K562 (cell line): Measurements from ENCODE around the gene METTL14. TPM values are rescaled to one million over a fixed set of nuclear protein-coding genes. Genes with fewer than 3 reads are reported as not detected.

Experiments used
- BCL6 ChIP-seq: fragments of 250-450 bp; sonication (Bioruptor Pico); IDR thresholded peaks from 2 replicates; pipeline ENCODE4 v1.4.0; 2020
- BRD9 ChIP-seq: fragments of 450-650 bp; IDR thresholded peaks from 2 replicates; pipeline ENCODE4 v1.6.1; 2018; ENCODE audit warnings: low read depth; ENCODE audit not compliant: partially characterized antibody
- ETV6 ChIP-seq, 3 experiments: fragments of 150-350 bp in 1 of 3; sonication (generic) in 1 of 3; formaldehyde crosslinking in 1 of 3; IDR thresholded peaks; 2 replicates each; pipeline versions ENCODE4 v1.6.1 to v1.8.0; 2014 to 2022; ENCODE audit warnings: borderline replicate concordance in 2 of 3, low read depth in 2 of 3, antibody characterized with exemption in 1 of 3, low read length in 1 of 3, mild to moderate bottlenecking in 1 of 3, missing genetic modification reagents in 1 of 3
- FIP1L1 ChIP-seq: fragments of 200-400 bp; formaldehyde crosslinking; IDR thresholded peaks from 2 replicates; pipeline ENCODE4 v1.6.1; 2018; ENCODE audit warnings: mild to moderate bottlenecking, low read depth, low read length; ENCODE audit not compliant: poor library complexity, severe bottlenecking
- GABPA ChIP-seq: fragments of 200-800 bp; sonication (Bioruptor generic); conservative IDR thresholded peaks from 2 replicates; pipeline ENCODE4 v1.6.1; 2016; ENCODE audit warnings: low read depth, missing genetic modification characterization, missing compliant biosample characterization
- HDAC1 ChIP-seq, 2 experiments: fragments of 450-650 bp; IDR thresholded peaks; 2 replicates each; pipeline ENCODE4 v1.6.1; 2016 to 2017; ENCODE audit warnings: inconsistent platforms in 1 of 2, mild to moderate bottlenecking in 1 of 2, moderate library complexity in 1 of 2
- HIVEP1 ChIP-seq: fragments of 250-450 bp; sonication (Bioruptor Pico); IDR thresholded peaks from 2 replicates; pipeline ENCODE4 v1.4.0; 2020; ENCODE audit warnings: mild to moderate bottlenecking
- HMG20B ChIP-seq: fragments of 250-450 bp; sonication (Bioruptor Pico); IDR thresholded peaks from 2 replicates; pipeline ENCODE4 v1.5.0; 2021; ENCODE audit warnings: mild to moderate bottlenecking
- HNRNPH1 ChIP-seq: fragments of 200-400 bp; formaldehyde crosslinking; optimal IDR thresholded peaks from 2 replicates; pipeline ENCODE3; 2017; ENCODE audit warnings: low read depth, mild to moderate bottlenecking, low read length, moderate library complexity
- ILF3 ChIP-seq: fragments of 450-650 bp; IDR thresholded peaks from 2 replicates; pipeline ENCODE4 v1.6.1; 2018; ENCODE audit warnings: antibody characterized with exemption, mild to moderate bottlenecking, moderate library complexity, borderline replicate concordance
- IRF2 ChIP-seq: sonication (generic); formaldehyde crosslinking; IDR thresholded peaks from 2 replicates; pipeline ENCODE4 v1.8.1; 2022; ENCODE audit warnings: mild to moderate bottlenecking, missing genetic modification reagents
- MAFF ChIP-seq: IDR thresholded peaks from 2 replicates; pipeline ENCODE4 v1.6.1; 2012; ENCODE audit warnings: low read length, improper control_type of control experiment
- MECOM ChIP-seq: fragments of 250-450 bp; sonication (Bioruptor Pico); IDR thresholded peaks from 2 replicates; pipeline ENCODE4 v1.8.0; 2022; ENCODE audit warnings: inconsistent platforms
- NFXL1 ChIP-seq: fragments of 450-650 bp; formaldehyde crosslinking; IDR thresholded peaks from 2 replicates; pipeline ENCODE4 v1.4.0; 2021; ENCODE audit warnings: mild to moderate bottlenecking
- NR4A1 ChIP-seq, 2 experiments: fragments of 250-450 bp in 1 of 2; fragments of 450-650 bp in 1 of 2; sonication (Bioruptor Pico) in 1 of 2; IDR thresholded peaks; 2 replicates each; pipeline versions ENCODE4 v1.4.0 to v1.6.1; 2016 to 2020; ENCODE audit warnings: mild to moderate bottlenecking in 2 of 2, missing compliant biosample characterization in 1 of 2, missing genetic modification characterization in 1 of 2, moderate library complexity in 1 of 2
- SNAPC5 ChIP-seq: fragments of 250-450 bp; sonication (Bioruptor Pico); IDR thresholded peaks from 2 replicates; pipeline ENCODE4 v1.8.0; 2021; ENCODE audit warnings: moderate library complexity, mild to moderate bottlenecking, inconsistent platforms
- TCF7 ChIP-seq: sonication (generic); IDR thresholded peaks from 2 replicates; pipeline ENCODE4 v1.6.1; 2016; ENCODE audit warnings: antibody characterized with exemption, borderline replicate concordance
- THAP7 ChIP-seq: fragments of 250-450 bp; sonication (Bioruptor Pico); IDR thresholded peaks from 2 replicates; pipeline ENCODE4 v1.5.0; 2021
- ZNF431 ChIP-seq: sonication (generic); formaldehyde crosslinking; IDR thresholded peaks from 2 replicates; pipeline ENCODE4 v1.8.0; 2022; ENCODE audit warnings: mild to moderate bottlenecking, missing genetic modification reagents
- polyA plus RNA-seq, 8 experiments: library from polyadenylated mRNA; depleted of rRNA in 4 of 8; stranded (reverse) in 5 of 8; unstranded in 3 of 8; fragments of >200 nt; fragmentation: Nextera tagmentation in 2 of 8; fragmentation: Illumina TruSeq in 1 of 8; extraction: Ambion mirVana in 2 of 8; extraction: Trizol in 1 of 8; gene quantifications; 2 replicates each; pipeline versions ENCODE4 v1.2.1 to v1.2.3, GENCODE V29; 2011 to 2014; ENCODE audit warnings: inconsistent platforms in 1 of 8, missing spikeins in 1 of 8
- total RNA-seq, 7 experiments: library from RNA; depleted of rRNA in 6 of 7; stranded (reverse); fragments of >200 nt in 6 of 7; fragmentation: Illumina TruSeq in 2 of 7; extraction: Trizol in 2 of 7; gene quantifications; 2 replicates each; pipeline versions ENCODE4 v1.2.1 to v1.2.3, GENCODE V29; 2011 to 2021; ENCODE audit warnings: low replicate concordance in 1 of 7
- TF ChIP-seq, protein P1 (sequence below): fragments of 450-650 bp; IDR thresholded peaks from 2 replicates; pipeline ENCODE4 v1.7.1; 2018; ENCODE audit warnings: mild to moderate bottlenecking, low read depth; ENCODE audit not compliant: partially characterized antibody
- TF ChIP-seq, protein P2 (sequence below), 2 experiments: fragments of 450-650 bp in 1 of 2; sonication (generic) in 1 of 2; formaldehyde crosslinking; conservative IDR thresholded peaks; 2 replicates each; pipeline versions ENCODE4 v1.4.0 to v1.8.1; 2020 to 2022; ENCODE audit warnings: mild to moderate bottlenecking in 1 of 2, missing genetic modification reagents in 1 of 2
- TF ChIP-seq, protein P3 (sequence below): fragments of 450-650 bp; IDR thresholded peaks from 2 replicates; pipeline ENCODE4 v1.6.1; 2017; ENCODE audit warnings: mild to moderate bottlenecking, moderate library complexity

Gene METTL14
- total and polyA plus RNA-seq, 9 of the 15 experiments (the other 6 are each of a cell fraction or from before 2014, with no cell fraction given): 16.7 to 42.4 (median 27.7) TPM

DNA sequence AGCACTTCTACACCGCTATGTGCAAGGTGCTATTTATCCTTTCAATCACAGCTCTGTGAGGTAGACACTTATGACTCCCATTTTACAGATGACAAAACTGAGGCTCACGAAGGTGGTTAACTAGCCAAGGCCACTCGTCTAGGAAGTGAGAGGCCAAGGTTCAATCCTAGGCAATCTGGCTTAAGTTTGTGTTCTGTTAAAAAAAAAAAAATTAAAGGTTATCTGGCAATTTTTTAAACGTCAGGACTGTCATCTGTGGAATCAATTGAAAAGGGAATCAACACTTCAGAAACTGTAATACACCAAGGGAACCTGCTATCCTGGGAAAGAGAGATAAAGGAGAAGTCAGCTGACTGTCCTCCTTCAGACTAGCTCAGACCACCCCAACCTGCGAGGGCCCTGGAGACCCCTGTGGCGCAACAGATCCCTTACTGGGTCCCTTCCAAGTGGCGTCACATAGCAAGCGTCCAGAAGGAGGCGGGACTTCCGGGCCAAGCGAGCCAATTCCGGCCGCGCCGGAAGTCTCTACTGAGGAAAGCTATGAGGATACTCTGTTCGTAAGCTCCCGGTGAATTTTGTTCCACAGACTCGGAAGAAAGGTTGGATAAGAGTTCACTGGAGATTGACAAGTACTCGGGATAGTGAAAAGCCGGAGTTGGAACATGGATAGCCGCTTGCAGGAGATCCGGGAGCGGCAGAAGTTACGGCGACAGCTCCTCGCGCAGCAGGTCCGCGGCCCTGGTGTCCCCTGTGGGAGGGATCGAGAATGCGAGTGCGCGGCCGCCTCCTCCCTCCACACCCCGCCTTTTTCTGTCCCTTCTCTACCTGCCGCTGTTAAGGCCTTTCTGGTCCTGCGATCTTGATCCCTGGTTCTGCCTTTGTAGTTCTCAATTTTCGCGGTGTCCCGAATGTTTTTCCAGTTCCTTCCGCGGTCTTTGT is at the start of gene METTL14 (continued):
- TF ChIP-seq, protein P1, sequence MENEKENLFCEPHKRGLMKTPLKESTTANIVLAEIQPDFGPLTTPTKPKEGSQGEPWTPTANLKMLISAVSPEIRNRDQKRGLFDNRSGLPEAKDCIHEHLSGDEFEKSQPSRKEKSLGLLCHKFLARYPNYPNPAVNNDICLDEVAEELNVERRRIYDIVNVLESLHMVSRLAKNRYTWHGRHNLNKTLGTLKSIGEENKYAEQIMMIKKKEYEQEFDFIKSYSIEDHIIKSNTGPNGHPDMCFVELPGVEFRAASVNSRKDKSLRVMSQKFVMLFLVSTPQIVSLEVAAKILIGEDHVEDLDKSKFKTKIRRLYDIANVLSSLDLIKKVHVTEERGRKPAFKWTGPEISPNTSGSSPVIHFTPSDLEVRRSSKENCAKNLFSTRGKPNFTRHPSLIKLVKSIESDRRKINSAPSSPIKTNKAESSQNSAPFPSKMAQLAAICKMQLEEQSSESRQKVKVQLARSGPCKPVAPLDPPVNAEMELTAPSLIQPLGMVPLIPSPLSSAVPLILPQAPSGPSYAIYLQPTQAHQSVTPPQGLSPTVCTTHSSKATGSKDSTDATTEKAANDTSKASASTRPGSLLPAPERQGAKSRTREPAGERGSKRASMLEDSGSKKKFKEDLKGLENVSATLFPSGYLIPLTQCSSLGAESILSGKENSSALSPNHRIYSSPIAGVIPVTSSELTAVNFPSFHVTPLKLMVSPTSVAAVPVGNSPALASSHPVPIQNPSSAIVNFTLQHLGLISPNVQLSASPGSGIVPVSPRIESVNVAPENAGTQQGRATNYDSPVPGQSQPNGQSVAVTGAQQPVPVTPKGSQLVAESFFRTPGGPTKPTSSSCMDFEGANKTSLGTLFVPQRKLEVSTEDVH: peak; percentile 88
- TF ChIP-seq, protein P2, sequence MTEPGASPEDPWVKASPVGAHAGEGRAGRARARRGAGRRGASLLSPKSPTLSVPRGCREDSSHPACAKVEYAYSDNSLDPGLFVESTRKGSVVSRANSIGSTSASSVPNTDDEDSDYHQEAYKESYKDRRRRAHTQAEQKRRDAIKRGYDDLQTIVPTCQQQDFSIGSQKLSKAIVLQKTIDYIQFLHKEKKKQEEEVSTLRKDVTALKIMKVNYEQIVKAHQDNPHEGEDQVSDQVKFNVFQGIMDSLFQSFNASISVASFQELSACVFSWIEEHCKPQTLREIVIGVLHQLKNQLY (CRISPR knock-in tag; conservative IDR thresholded peaks at IDR 0.05): no peak
- TF ChIP-seq SNAPC5 (CRISPR knock-in tag): no peak
- no peak for TF ChIP-seq ILF3
- no peak for TF ChIP-seq HNRNPH1
- TF ChIP-seq MECOM: no peak
- no peak for TF ChIP-seq ETV6 (IDR thresholded peaks at IDR 0.05; ENCODE audit: borderline replicate concordance in 1 of 2, low read depth in 2 of 2, low read length in 1 of 2)
- no peak for TF ChIP-seq ETV6 (CRISPR knock-in tag; IDR thresholded peaks at IDR 0.05; ENCODE audit: borderline replicate concordance)
- TF ChIP-seq NFXL1 (CRISPR knock-in tag): no peak
- no peak for TF ChIP-seq TCF7
- no peak for TF ChIP-seq HMG20B (CRISPR knock-in tag)
- TF ChIP-seq BRD9: peak; percentile 25
- TF ChIP-seq GABPA (tag): peak; percentile 98
- TF ChIP-seq, protein P3, sequence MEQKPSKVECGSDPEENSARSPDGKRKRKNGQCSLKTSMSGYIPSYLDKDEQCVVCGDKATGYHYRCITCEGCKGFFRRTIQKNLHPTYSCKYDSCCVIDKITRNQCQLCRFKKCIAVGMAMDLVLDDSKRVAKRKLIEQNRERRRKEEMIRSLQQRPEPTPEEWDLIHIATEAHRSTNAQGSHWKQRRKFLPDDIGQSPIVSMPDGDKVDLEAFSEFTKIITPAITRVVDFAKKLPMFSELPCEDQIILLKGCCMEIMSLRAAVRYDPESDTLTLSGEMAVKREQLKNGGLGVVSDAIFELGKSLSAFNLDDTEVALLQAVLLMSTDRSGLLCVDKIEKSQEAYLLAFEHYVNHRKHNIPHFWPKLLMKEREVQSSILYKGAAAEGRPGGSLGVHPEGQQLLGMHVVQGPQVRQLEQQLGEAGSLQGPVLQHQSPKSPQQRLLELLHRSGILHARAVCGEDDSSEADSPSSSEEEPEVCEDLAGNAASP: no peak
- TF ChIP-seq FIP1L1: no peak
- no peak for TF ChIP-seq MAFF
- TF ChIP-seq NR4A1 (CRISPR knock-in tag; IDR thresholded peaks at IDR 0.05): no peak
- no peak for TF ChIP-seq NR4A1 (tag; IDR thresholded peaks at IDR 0.05)
- no peak for TF ChIP-seq IRF2
- peak; percentile 31 to 82; a peak in 3 of 4 replicates for TF ChIP-seq HDAC1 (IDR thresholded peaks at IDR 0.05)
- no peak for TF ChIP-seq THAP7 (CRISPR knock-in tag)
- TF ChIP-seq ZNF431 (CRISPR knock-in tag): no peak
- no peak for TF ChIP-seq HIVEP1 (CRISPR knock-in tag)
- TF ChIP-seq BCL6: no peak
